Measurements from ENCODE around the gene RALBP1.

RALBP1 gene

GRCh38 chr18:9507565-9508088, 32.3 kb downstream of the RALBP1 start:
- no peak for DNase-seq (ENCODE audit: low read depth in 2 of 2)

- DNase-seq (ENCODE audit: low read depth in 2 of 2) = no peak
These were observed 33.2 kb downstream of the RALBP1 start for GRCh38 chr18:9508446-9509025.

GRCh38 chr18:9513971-9514512, 38.7 kb downstream of the RALBP1 start:
- DNase-seq (ENCODE audit: low read depth in 2 of 2) = no peak

GRCh38 chr18:9516437-9517064, 41.2 kb downstream of the RALBP1 start:
- DNase-seq (ENCODE audit: low read depth in 2 of 2) = no peak

DNA sequence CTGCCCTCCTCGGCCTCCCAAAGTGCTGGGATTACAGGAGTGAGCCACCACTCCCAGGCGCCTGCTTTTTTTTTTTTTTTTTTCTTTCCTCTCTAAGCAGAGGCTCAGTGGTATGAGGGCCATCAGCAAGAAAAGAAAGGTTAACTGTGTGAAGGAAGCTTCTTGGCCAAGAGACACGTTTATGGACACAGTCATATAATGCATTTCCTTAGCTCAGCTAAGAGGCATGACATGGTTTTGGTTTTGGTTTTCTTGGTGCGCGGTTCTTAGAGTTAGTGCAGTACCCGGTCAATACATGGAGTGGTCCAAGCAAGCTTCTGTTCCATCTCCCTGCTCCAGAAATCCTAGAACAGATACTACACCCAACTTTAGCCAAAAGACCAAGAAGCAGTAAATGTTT, 42.6 kb downstream of the RALBP1 start:
- no peak for DNase-seq (ENCODE audit: low read depth in 2 of 2)

DNA sequence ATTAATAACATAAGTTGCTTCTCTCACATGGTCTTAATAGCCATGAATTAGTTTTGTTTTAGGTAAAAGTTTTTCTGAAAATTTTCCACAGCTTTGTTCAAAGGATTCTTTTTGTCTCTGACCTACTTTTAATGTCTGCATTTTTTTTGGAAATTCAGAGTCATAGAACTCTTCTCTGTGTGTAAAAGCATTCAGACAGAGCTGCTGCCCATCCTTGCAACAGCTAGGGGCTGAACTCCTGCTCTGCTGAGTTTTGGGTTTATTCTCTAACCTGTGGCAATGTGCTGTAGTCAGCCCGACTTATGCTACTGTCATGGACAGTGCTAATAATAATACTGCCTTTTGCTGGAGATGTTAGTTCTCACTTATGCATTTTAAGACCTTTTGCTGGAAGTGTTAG, 44.1 kb downstream of the RALBP1 start:
- no peak for DNase-seq (ENCODE audit: low read depth in 2 of 2)

DNA sequence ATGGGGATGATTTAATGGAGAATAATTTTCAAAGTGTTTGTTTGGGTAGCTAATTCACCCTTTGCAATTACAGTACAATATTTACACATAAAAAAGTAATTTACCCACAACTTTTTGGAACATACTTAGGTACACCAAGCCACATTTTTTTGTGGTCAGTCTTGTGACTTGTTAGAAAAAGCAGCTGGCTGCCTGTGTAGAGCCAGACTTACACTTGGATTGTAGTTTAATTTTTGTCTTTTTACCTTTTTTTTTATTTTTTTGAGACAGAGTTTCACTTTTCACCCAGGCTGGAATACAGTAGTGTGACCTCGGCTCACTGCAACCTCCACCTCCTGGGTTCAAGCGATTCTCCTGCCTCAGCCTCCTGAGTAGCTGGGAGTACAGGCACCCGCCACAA, 45.4 kb downstream of the RALBP1 start:
- no peak for DNase-seq (ENCODE audit: low read depth in 2 of 2)

DNA sequence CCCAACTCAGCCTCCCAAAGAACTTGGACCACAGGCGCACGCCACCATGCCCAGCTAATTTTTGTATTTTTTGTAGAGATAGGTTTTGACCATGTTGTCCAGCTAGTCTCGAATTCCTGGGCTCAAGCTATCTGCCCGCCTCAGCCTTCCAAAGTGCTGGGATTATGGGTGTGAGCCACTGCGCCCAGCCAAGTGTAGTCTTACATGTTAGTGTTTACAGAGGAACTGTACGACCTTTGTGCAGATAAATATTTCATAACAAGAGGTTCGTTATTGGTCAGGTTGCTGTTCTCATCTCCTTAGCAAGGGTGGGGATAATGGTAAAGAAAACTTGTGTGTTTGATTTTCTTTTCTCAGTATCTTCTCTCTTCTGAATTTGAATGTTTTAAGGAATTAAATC, 46.5 kb downstream of the RALBP1 start:
- no peak for DNase-seq (ENCODE audit: low read depth in 2 of 2)

GRCh38 chr18:9522952-9523351, 47.6 kb downstream of the RALBP1 start:
- no peak for DNase-seq (ENCODE audit: low read depth in 2 of 2)

- DNase-seq (ENCODE audit: low read depth in 2 of 2) = no peak
These were observed 51.1 kb downstream of the RALBP1 start for GRCh38 chr18:9526458-9526857.

DNA sequence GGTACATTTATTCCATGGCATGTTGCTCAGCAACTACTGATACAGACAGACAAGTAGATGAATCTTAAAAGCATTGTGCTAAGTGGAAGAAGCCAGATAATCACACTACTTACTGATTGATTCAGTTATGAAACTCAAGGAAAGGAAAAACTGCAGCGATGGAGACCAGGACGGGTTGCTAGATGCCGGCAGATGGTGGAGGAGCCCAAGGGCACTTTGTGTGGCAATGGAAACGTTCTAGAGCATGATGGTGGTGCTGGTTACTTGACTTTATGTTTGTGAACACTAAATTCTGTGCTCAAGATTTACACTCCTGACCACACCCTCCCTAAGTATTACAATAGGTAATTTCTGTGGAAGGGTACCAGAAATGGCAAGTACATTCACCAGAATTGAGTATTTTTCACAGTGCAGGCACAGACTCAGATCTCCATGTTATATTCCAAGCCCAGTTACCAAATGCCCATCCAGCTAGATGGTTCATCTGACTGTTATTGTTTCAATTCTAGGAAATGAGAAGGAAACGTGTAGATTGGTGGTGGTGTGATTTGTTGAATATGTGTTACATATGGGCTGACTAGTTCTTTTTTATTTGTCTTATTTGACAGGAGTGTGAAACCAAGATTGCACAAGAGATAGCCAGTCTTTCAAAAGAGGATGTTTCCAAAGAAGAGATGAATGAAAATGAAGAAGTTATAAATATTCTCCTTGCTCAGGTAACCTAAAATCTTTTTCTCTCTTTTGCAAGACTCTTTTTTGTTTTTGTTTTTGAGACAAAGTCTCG, 55.1 kb downstream of the RALBP1 start:
- DNase-seq (ENCODE audit: low read depth in 2 of 2) = no peak

GRCh38 chr18:9531791-9532410, 56.6 kb downstream of the RALBP1 start:
- DNase-seq (ENCODE audit: low read depth in 2 of 2) = no peak

DNA sequence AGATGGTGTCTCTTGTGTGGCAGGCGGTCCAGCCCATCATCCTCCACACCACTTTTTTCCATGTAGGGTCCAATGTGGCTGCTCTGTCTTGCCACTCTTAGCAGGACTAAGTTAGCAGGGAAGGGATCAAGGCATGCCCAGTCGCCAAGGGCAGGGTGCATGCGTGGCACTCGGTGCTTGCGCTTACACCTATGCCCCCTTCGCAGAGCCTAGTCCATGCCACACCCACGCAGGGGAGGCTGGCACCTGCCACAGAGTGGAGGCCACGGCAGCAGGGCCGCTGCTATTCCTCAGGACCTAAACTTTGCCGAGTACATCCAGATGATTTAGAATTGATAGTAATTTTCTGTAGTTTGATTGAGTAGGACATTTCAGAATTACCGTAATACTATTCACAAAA, 59.5 kb downstream of the RALBP1 start:
- DNase-seq (ENCODE audit: low read depth in 2 of 2) = no peak

DNA sequence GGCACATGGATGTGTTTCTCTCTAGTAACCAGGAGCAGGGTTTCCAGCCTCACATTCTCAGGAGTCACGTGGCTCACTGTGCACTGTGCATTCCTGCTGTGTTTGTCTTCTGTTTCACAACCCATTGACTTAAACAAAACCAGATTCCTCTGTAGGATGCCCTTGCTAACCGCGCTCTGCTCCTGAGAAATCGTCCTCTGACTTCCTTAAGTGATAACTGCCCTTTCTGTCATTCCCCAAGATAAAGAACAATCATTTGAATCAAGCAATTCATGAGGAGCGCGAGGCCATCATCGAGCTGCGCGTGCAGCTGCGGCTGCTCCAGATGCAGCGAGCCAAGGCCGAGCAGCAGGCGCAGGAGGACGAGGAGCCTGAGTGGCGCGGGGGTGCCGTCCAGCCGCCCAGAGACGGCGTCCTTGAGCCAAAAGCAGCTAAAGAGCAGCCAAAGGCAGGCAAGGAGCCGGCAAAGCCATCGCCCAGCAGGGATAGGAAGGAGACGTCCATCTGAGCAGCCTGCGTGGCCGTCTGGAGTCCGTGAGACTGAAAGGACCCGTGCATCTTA, 60.2 kb downstream of the RALBP1 start:
- no peak for DNase-seq (ENCODE audit: low read depth in 2 of 2)

GRCh38 chr18:9536354-9537152, 61.2 kb downstream of the RALBP1 start:
- DNase-seq (ENCODE audit: low read depth in 2 of 2) = no peak

DNA sequence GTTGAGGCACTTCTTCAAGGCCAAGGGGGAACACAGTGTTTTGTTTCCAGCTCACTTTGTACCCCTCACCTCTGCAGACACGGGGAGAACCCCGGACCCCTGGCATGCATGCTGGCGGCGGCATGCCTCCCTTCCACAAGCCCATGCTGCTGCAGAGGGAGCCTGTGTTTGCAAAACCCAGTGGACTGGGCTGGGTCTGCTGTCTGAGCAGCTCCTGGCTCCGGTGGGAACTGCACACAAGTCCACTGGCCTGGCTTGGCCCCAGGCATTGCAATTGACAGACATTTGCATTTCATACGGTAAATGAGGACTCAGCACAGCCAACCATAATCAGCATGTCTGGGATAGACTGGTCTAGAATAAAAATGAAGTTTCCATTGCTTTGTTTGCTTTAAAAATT, 62.4 kb downstream of the RALBP1 start:
- DNase-seq (ENCODE audit: low read depth in 2 of 2) = no peak

DNA sequence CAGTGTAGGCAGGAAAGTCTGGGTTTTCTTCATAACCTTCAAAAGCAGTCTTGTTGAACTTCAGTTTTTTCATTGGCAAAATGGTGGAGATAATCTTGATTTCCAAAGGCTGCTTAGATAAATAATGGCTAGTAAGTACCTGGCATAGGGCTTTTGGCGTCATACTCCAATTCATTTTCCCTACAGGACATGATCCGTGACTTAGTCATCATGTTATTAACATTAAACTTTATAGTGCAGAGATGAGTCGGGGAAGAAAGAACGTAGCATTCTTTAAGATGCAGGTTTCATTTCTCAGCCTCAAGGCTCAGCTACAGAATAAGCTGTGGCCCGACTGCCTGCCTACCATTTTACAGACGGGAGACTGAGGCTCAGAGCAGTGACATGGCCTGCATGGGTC, 64.0 kb downstream of the RALBP1 start:
- DNase-seq (ENCODE audit: low read depth in 2 of 2) = no peak

DNA sequence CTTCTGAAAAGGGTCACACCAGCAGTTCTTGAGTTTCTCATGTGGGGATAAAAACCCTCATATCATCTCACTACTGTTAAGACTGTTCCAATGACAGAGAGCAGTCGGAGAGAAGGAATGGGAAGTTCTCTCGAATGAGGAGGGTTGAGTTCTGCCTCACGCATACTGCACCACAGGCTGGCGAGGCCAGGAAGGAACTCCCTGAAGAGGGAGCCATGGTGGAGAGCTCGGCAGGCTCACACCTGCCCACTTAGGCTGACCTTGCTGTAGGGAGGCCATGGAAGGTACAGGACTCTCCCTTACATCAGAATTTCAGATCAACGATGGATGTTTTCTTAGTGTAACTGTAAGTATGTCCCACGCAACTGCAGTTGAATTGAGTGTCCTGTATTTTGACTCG, 64.6 kb downstream of the RALBP1 start:
- no peak for DNase-seq (ENCODE audit: low read depth in 2 of 2)

GRCh38 chr18:9542924-9543323, 67.6 kb downstream of the RALBP1 start:
- no peak for DNase-seq (ENCODE audit: low read depth in 2 of 2)

- no peak for DNase-seq (ENCODE audit: low read depth in 2 of 2)
These were observed 69.7 kb downstream of the RALBP1 start for GRCh38 chr18:9545029-9545428.

DNA sequence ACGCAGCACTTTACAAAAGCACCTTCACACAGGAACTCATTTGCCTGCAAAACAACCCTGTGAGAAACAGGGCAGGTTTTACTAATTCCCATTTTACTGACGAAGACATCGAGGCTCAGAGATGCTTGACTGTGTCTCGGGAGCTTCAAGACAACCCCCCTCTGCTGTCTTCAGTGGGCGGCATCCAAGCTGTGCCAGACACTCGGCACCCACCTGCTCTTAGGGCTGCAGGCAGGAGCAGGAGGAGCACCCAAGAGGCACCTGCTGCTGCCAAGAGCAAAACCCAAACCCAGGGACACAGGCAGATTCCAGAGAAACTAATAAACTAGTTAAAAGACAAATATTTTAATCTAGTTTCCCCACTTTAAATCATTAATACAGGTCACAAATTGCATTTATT, 71.2 kb downstream of the RALBP1 start:
- DNase-seq (ENCODE audit: low read depth in 2 of 2) = no peak
